GM12891 (cell line): Measurements from ENCODE around the gene CGB3.

ENCODE experiments used
- POLR2A ChIP-seq: IDR thresholded peaks from 2 replicates; pipeline ENCODE4 v1.6.1; 2011; ENCODE audit warnings: low read depth, low read length, control low read depth
- TAF1 ChIP-seq: IDR thresholded peaks from 2 replicates; pipeline ENCODE4 v1.6.1; 2011; ENCODE audit warnings: low read depth, low read length, control low read depth

- TF ChIP-seq TAF1, result no peak
- no peak for TF ChIP-seq POLR2A
Measured at GRCh38 chr19:49010453-49010852, 13.7 kb downstream of the CGB3 start.
